GM21381 (cell line): ENCODE measurements around the gene KLK2.
"Not testable (repeated sequence)": the region's sequence is repeated elsewhere in the genome, so short reads cannot be mapped to it uniquely, and the experiment has no call there.

Experiments
- ATAC-seq: cut with Tn5 transposase; IDR thresholded peaks from one replicate; pipeline ENCODE4 v1.9.1; 2021; ENCODE audit warnings: mild to moderate bottlenecking, moderate library complexity; ENCODE audit not compliant: unreplicated experiment

The KLK2 gene

GRCh38 chr19:50891253-50891625, 18.0 kb downstream of the KLK2 start:
- ATAC-seq, result no peak

GRCh38 chr19:50893047-50893736, 20.0 kb downstream of the KLK2 start:
- no peak for ATAC-seq

GRCh38 chr19:50894478-50895356, 21.5 kb downstream of the KLK2 start:
- ATAC-seq, result no peak

GRCh38 chr19:50896089-50896590, 22.9 kb downstream of the KLK2 start:
- not testable (repeated sequence) for ATAC-seq

GRCh38 chr19:50896591-50897190, 23.5 kb downstream of the KLK2 start:
- ATAC-seq, result peak; percentile 85

- ATAC-seq, result peak; percentile 21
Observed at GRCh38 chr19:50897191-50897607, 24.0 kb downstream of the KLK2 start.

GRCh38 chr19:50897612-50898011, 24.4 kb downstream of the KLK2 start:
- ATAC-seq, result no peak

GRCh38 chr19:50898018-50898417, 24.8 kb downstream of the KLK2 start:
- no peak for ATAC-seq

- ATAC-seq, result no peak
Observed at GRCh38 chr19:50899569-50899968, 26.3 kb downstream of the KLK2 start.

- ATAC-seq, result no peak
Observed at GRCh38 chr19:50902640-50903039, 29.4 kb downstream of the KLK2 start.

- no peak for ATAC-seq
Observed at GRCh38 chr19:50906217-50906616, 33.0 kb downstream of the KLK2 start.

- no peak for ATAC-seq
Observed at GRCh38 chr19:50908336-50908735, 35.1 kb downstream of the KLK2 start.

GRCh38 chr19:50909240-50910070, 36.2 kb downstream of the KLK2 start:
- ATAC-seq, result no peak

GRCh38 chr19:50910722-50911121, 37.5 kb downstream of the KLK2 start:
- no peak for ATAC-seq

- no peak for ATAC-seq
Observed at GRCh38 chr19:50911206-50912101, 38.2 kb downstream of the KLK2 start, which contains the start of gene KLK4. TSS of gene KLK4 (minus strand) at chr19:50911395. CDS start at chr19:50910738, 657 bp downstream.

GRCh38 chr19:50912102-50912599, 38.9 kb downstream of the KLK2 start:
- no peak for ATAC-seq

- no peak for ATAC-seq
Observed at GRCh38 chr19:50912727-50913716, 39.8 kb downstream of the KLK2 start.

GRCh38 chr19:50916069-50916468, 42.8 kb downstream of the KLK2 start:
- ATAC-seq, result no peak
